ENCODE data around the gene ST8SIA1.
"Not testable (repeated sequence)": the region's sequence is repeated elsewhere in the genome, so short reads cannot be mapped to it uniquely, and the experiment has no call there.

ST8SIA1 gene

DNA sequence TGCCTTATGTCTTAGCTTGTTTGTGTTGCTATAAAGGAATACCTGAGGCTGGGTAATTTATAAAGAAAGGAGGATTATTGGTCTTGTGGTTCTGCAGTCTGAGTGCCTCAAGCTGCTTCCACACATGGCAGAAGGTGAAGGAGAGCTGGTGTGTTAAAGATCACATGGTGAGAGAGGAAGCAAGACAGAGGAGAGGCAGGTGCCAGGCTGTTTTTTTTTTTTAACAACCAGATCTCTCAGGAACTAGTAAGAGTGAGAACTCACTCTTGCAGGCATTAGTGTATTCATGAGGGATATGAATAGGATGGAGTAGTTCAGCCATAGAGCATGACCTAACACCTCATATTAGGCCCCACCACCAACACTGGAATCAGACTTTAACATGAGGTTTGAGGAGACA, 165.1 kb downstream of the ST8SIA1 start:
- no peak for DNase-seq (ENCODE audit: low read depth, low spot score)

DNA sequence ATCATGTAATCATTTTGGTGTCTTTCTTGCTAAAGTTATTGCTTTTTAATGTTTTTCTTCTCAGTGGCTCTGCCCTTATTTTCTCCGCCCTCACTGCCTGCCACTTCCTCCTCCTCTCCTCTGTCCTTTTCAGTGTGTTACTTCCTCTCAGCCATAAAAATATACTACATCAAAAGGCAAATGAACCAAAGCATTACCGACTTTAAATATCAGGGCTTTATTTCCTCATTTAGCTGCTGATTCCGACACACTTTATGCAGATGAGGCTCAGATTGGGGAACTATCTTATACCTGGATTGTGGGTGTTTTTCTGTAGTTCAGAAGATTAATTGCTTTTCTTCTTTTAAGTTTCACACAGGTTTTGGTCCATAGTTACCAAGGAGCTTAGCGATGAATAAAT, 170.4 kb downstream of the ST8SIA1 start:
- no peak for DNase-seq (ENCODE audit: low read depth, low spot score)

DNA sequence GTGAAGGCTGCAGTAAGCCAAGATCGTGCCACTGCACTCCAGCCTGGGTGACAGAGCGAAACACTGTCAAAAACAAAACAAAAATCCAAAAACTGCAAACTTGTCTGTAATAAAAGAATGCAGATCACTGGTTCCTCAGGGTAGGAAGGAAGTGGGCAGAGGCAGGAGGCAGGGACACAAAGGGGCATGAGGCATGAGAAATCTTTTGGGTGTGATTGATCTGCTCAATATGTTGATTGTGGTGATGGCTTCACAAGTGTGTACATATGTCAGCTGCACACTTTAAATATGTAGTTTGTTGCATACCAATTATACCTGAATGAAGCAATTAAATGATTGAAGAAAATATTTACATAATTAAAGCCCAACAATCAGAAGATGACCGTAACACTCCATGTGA, 170.9 kb downstream of the ST8SIA1 start:
- no peak for DNase-seq (ENCODE audit: low read depth, low spot score)

DNA sequence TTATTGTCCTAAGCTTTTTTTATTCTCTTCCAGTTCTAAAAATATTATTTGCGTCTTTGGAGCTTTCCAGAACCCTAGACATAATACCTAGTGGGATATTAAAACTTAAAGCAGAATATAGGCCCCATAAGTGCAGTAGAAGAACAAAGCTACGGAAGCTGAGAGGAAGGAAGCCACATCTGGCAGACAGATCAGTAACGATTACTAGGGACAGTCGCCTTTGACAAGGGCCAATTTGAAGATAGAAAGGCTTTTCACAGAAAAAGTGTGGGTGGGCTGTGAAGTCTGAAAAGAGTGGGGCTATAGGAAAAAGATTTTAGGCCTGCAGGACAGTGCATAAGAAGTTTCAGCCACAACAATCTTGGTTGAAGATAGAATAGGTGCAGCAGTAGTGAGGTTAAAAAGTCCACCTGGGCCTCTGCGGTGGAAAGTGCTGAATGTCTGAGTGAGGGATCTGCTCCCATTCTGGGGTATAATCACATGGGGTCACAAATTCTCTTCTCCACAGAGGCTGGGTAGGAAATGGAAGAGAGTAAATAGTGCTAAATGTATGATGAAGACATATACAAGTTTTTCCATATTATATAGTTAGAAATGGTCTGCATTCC, 174.0 kb downstream of the ST8SIA1 start:
- no peak for DNase-seq (ENCODE audit: low read depth, low spot score)

DNA sequence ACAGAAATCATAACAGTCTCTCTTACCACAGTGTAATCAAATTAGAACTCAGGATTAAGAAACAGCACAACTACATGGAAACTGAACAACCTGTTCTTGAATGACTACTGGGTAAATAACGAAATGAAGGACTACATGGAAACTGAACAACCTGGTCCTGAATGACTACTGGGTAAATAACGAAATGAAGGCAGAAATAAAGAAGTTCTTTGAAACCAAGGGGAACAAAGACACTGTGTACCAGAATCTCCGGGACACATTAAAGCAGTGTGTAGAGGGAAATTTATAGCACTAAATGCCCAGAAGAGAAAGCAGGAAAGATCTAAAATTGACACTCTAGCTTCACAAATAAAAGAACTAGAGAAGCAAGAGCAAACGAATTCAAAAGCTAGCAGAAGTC, 185.2 kb downstream of the ST8SIA1 start:
- not testable (repeated sequence) for DNase-seq (ENCODE audit: low read depth, low spot score)

DNA sequence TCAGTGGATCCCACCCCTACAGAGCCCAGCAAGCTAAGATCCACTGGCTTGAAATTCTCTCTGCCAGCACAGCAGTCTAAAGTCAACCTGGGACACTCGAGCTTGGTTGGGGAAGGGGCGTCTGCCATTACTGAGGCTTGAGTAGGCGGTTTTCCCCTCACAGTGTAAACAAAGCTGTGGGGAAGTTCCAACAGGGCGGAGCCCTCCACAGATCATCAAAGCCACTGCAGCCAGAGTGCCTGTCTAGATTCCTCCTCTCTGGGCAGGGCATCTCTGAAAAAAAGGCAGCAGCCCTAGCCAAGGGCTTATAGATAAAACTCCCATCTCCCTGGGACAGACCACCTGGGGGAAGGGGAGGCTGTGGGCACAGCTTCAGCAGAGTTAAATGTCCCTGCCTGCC, 187.8 kb downstream of the ST8SIA1 start:
- not testable (repeated sequence) for DNase-seq (ENCODE audit: low read depth, low spot score)

All from iPS DF 19.7 (cell line).